Lower lobe of right lung (tissue), 2 donors: ENCODE measurements around the gene PPM1A. TPM values are rescaled to one million over a fixed set of nuclear protein-coding genes. Genes with fewer than 3 reads are reported as not detected.

Experiments used
- ATAC-seq, 2 donors: fragments of 200-7000 bp; cut with Tn5 transposase; one replicate each; pipeline ENCODE4 v1.9.1; 2020 to 2022; ENCODE audit warnings: mild to moderate bottlenecking in 2 of 2, moderate library complexity in 2 of 2
- DNase-seq: peaks from one replicate; pipeline ENCODE4 v3.0.0-alpha.2; 2020
- H3K27ac ChIP-seq: fragments of 200-600 bp; one replicate; pipeline ENCODE4 v1.8.0; 2022
- H3K27me3 ChIP-seq: fragments of 200-600 bp; one replicate; pipeline ENCODE4 v1.8.0; 2022; ENCODE audit warnings: low read depth
- H3K36me3 ChIP-seq: fragments of 200-600 bp; one replicate; pipeline ENCODE4 v1.8.0; 2022; ENCODE audit warnings: mild to moderate bottlenecking
- H3K4me1 ChIP-seq: fragments of 200-600 bp; one replicate; pipeline ENCODE4 v1.8.0; 2022
- H3K4me3 ChIP-seq: fragments of 200-600 bp; one replicate; pipeline ENCODE4 v1.8.0; 2022; ENCODE audit warnings: mild to moderate bottlenecking
- H3K9me3 ChIP-seq: fragments of 200-600 bp; one replicate; pipeline ENCODE4 v1.8.0; 2022
- CTCF ChIP-seq: fragments of 200-600 bp; IDR thresholded peaks from one replicate; pipeline ENCODE4 v1.8.0; 2022; ENCODE audit warnings: antibody characterized with exemption, mild to moderate bottlenecking
- intact Hi-C: fragments of 100-400 bp; cut with DNase I; formaldehyde crosslinking; loops from one replicate; pipeline ENCODE4 v1.11.0; 2022
- long read RNA-seq: library from polyadenylated mRNA; unstranded; transcript quantifications from one replicate; pipeline ENCODE4 v2.0.0, GENCODE V29; 2021
- total RNA-seq: library from RNA; stranded (reverse); fragmentation: NEBNext Ultra II Directional; extraction: Animal tissue kit (Norgen Biotek cat#: 25700); gene quantifications from one replicate; pipeline ENCODE4 v1.2.1, GENCODE V29; 2021
- donor health status: DM: no; HTN: yes; CAD: no; lungs with severe emphysema.

The PPM1A gene
- 58.0 TPM for total RNA-seq
- long read RNA-seq, full-length matches to known transcripts: 80 of 104 reads
- long read RNA-seq, partial matches to known transcripts: 6 of 104 reads
- long read RNA-seq, other reads (novel, unspliced or antisense): 18 of 104 reads

GRCh38 chr14:60248697-60249318, at the start of gene PPM1A:
Gene PPM1A, plus strand, starts transcription at chr14:60249221. Its CDS starts 33,483 bp downstream, at chr14:60282704.
- H3K27me3 ChIP-seq: no peaks in the 10 kb centered on the region
- H3K4me3 ChIP-seq: peak within 1 kb of the TSS; percentile 76
- DNase-seq (peak; percentile 98), ATAC-seq (peak; percentile 95 to 98)
- intact Hi-C loops: no loop called here
- H3K9me3 ChIP-seq: no peaks in the 10 kb centered on the region
- H3K4me1 ChIP-seq: peaks cover 36% of the 10 kb centered on the region
- no peaks in the 10 kb centered on the region for H3K36me3 ChIP-seq
- peak within 1 kb of the TSS; percentile 99 for H3K27ac ChIP-seq
- TF ChIP-seq CTCF: no peak

DNA sequence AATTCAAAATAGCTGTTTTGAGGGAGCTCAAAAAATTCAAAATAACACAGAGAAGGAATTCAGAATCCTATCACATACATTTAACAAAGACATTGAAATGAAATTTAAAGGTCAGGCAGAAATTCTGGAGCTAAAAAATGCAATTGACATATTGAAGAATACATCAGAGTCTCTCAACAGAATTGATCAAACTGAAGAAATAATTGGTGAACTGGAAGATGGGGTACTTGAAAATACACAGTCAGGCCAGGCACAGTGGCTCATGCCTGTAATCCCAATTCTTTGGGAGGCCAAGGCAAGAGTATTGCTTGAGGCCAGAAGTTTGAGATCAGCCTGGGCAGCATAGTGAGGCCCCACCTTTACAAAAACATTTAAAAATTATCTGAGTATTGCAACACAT, 49.7 kb upstream of the PPM1A start:
- Histone ChIP-seq H3K4me3 (no peak overlapping the region), H3K9me3 (no peaks in the 10 kb centered on the region), H3K36me3 (no peaks in the 10 kb centered on the region), H3K27ac (no peak overlapping the region), H3K27me3 (no peaks in the 10 kb centered on the region), H3K4me1 (no peaks in the 10 kb centered on the region)
- no peak for ATAC-seq
- no peak for DNase-seq
- intact Hi-C loops: no loop called here
- TF ChIP-seq CTCF: no peak

DNA sequence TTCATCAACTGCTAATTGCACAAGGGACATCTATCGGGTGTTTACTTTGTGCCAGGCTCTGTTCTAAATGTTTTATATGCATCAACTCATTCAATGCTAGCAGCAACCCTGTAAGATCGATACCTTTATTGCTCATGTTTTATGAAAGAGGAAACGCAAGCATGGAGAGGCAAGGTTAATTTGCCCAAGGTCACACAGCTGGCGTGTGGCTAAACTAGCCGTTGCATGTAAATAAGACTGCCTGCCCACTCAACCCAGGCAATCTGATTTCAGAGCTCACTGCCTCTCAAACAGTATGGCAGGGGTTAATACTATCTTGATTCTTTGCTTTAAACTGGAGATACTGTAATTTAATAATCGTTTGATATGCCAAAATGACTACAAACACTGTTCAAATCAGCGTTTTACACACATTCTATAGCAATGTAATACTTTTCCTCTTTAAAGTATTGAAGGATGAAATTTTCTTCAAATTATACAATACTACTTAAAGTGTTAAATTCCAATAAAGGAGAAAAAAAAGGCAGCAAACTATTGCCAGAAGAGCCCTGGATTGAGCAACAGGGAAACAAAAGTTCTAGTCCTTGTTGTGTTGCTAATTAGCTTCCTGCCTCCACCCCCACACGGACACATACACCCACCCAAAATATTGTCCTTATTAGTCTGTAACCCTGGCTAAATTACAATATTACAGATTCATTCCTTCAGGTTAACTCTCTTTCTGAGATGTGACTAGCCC, 44.7 kb upstream of the PPM1A start:
- Histone ChIP-seq H3K36me3 (no peaks in the 10 kb centered on the region), H3K4me1 (no peaks in the 10 kb centered on the region), H3K4me3 (no peak overlapping the region), H3K27me3 (no peaks in the 10 kb centered on the region), H3K27ac (no peak overlapping the region), H3K9me3 (no peaks in the 10 kb centered on the region)
- intact Hi-C loops: no loop called here
- ATAC-seq (no peak), DNase-seq (no peak)
- no peak for TF ChIP-seq CTCF

- no peak overlapping the region for H3K4me3 ChIP-seq
- H3K27ac ChIP-seq: no peak overlapping the region
- no peaks in the 10 kb centered on the region for H3K9me3 ChIP-seq
- no peak for TF ChIP-seq CTCF
- H3K36me3 ChIP-seq: no peaks in the 10 kb centered on the region
- DNase-seq (no peak), ATAC-seq (no peak)
- H3K27me3 ChIP-seq: no peaks in the 10 kb centered on the region
- intact Hi-C loops: no loop called here
- H3K4me1 ChIP-seq: no peaks in the 10 kb centered on the region
Observed at GRCh38 chr14:60204843-60205774, 43.9 kb upstream of the PPM1A start.

DNA sequence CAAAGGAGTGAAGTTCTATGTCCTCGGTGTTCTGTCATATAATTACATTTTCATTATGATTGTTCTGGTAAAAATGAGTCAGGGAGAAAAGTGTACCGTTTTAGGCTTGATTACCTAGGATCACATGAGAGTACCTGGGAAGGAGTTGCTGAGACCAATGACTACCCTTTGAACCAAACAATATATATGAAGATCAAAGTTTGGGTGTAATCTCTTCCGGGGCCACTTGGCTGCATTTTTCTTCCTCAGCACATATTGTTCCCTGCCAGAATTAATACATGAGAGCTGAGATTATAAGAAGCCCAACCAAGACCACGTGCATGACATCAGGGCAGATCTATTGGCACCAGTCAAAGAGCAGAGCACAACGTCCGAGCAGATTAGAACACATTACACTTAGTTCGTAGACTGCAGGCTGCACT, 42.8 kb upstream of the PPM1A start:
- Histone ChIP-seq H3K27ac (no peak overlapping the region), H3K9me3 (no peaks in the 10 kb centered on the region), H3K4me1 (no peaks in the 10 kb centered on the region), H3K36me3 (no peaks in the 10 kb centered on the region), H3K4me3 (no peak overlapping the region), H3K27me3 (no peaks in the 10 kb centered on the region)
- intact Hi-C loops: no loop called here
- ATAC-seq (no peak), DNase-seq (no peak)
- TF ChIP-seq CTCF: no peak
